MCF 10A (cell line): ENCODE results near the gene TTI1. TPM values are rescaled to one million over a fixed set of nuclear protein-coding genes. Genes with fewer than 3 reads are reported as not detected.
A peak's percentile ranks its signal among the peaks of the same experiment; 100 is the strongest.

ENCODE experiments used
- BruUV-seq: library from RNA; stranded (reverse); fragments of 400-500 nt; replicated peaks from 2 replicates; lab custom pipeline; 2021; lab: Mats Ljungman, UMichigan
- CTCF ChIA-PET: fragments of 300-600 bp; sonication (Branson Sonifier 250); formaldehyde crosslinking; extraction: SDS; loops from one replicate; lab custom pipeline; 2021; ENCODE audit warnings: antibody characterized with exemption, inconsistent platforms; lab: Yijun Ruan, JAX
- POLR2A ChIA-PET: fragments of 300-600, 350-650 bp; sonication (Branson Sonifier 250); formaldehyde crosslinking; extraction: SDS; loops from one replicate; lab custom pipeline; 2020; ENCODE audit warnings: antibody characterized with exemption, inconsistent platforms; lab: Yijun Ruan, JAX
- DNase-seq: peaks from one replicate; pipeline ENCODE4 v3.0.0-alpha.2; 2018; ENCODE audit not compliant: unreplicated experiment
- H3K27ac Mint-ChIP-seq: one replicate; pipeline ENCODE4 v1.8.0; 2022; ENCODE audit warnings: mild to moderate bottlenecking, low read depth, mixed read lengths; ENCODE audit not compliant: unreplicated experiment
- H3K27me3 Mint-ChIP-seq: one replicate; pipeline ENCODE4 v1.8.0; 2022; ENCODE audit warnings: mixed read lengths; ENCODE audit not compliant: insufficient read depth, unreplicated experiment
- H3K36me3 Mint-ChIP-seq: one replicate; pipeline ENCODE4 v1.8.0; 2022; ENCODE audit warnings: mild to moderate bottlenecking, moderate library complexity, mixed read lengths; ENCODE audit not compliant: insufficient read depth, unreplicated experiment
- H3K4me1 Mint-ChIP-seq: one replicate; pipeline ENCODE4 v1.8.0; 2022; ENCODE audit warnings: mixed read lengths; ENCODE audit not compliant: insufficient read depth, unreplicated experiment
- H3K4me3 Mint-ChIP-seq: one replicate; pipeline ENCODE4 v1.8.0; 2022; ENCODE audit warnings: mild to moderate bottlenecking, moderate library complexity, mixed read lengths; ENCODE audit not compliant: unreplicated experiment
- H3K9me3 Mint-ChIP-seq: one replicate; pipeline ENCODE4 v1.8.0; 2022; ENCODE audit warnings: mixed read lengths; ENCODE audit not compliant: unreplicated experiment
- CTCF ChIP-seq: fragments of 200-600 bp; IDR thresholded peaks from one replicate; pipeline ENCODE4 v1.8.0; 2022; ENCODE audit warnings: antibody characterized with exemption, mild to moderate bottlenecking; ENCODE audit not compliant: unreplicated experiment
- intact Hi-C: fragments of 100-400 bp; cut with micrococcal nuclease; formaldehyde crosslinking; loops from 2 replicates; pipeline ENCODE4 v1.14.1; 2022
- total RNA-seq: library from RNA; stranded (reverse); gene quantifications from 2 replicates; pipeline ENCODE4 v1.2.3, GENCODE V29; 2022

Gene TTI1
- total RNA-seq, 1 experiment from 2014 or later = 17.1 TPM

DNA sequence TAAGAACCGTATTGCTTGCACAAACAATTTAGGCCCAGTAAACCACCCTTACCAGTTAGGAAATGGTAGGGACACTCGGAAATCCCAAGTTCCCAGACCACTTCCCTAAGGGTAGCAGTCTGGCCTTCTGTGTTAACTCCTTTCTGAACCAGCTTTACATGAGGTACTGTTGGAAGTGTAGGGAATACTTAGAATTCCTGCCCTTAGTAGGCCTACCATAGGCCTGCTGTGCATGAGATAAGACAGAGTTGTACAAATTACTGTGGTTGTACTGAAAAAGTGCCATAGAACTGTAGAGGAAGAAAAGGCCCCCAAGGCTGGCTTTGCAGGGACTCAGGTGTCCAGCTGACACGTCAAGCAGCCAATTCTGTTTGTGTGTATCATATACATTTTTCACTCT is 11.4 kb upstream of the TTI1 start:
- intact Hi-C loops = loop anchor here (5.0 kb wide), 1 partner anchor 142 kb away; the partner anchor contains the start of gene VSTM2L
- peaks cover 21% of the 10 kb centered on the region for H3K4me1 Mint-ChIP-seq
- CTCF ChIA-PET = interaction anchor here (0.7 to 31.0 kb wide), 8 partner anchors 11 to 481 kb away, joined by 3 to 782 read pairs (median 10); partner anchors contain the start of genes RPRD1B and TTI1
- H3K4me3 Mint-ChIP-seq = no peak overlapping the region
- no peaks in the 10 kb centered on the region for H3K27me3 Mint-ChIP-seq
- BruUV-seq = no TSS peak
- POLR2A ChIA-PET = interaction anchor here (0.7 to 3.6 kb wide), 7 partner anchors 8 to 353 kb away, joined by 3 to 56 read pairs (median 7); partner anchors contain the start of genes RPRD1B and TTI1
- H3K36me3 Mint-ChIP-seq = peaks cover 60% of the 10 kb centered on the region
- no peak for TF ChIP-seq CTCF
- peak overlapping the region; percentile 88 for H3K27ac Mint-ChIP-seq
- no peaks in the 10 kb centered on the region for H3K9me3 Mint-ChIP-seq
- DNase-seq = no peak

- Mint-ChIP-seq H3K27me3 (no peaks in the 10 kb centered on the region), H3K36me3 (peaks cover 60% of the 10 kb centered on the region), H3K9me3 (no peaks in the 10 kb centered on the region), H3K4me3 (no peak overlapping the region), H3K27ac (peak overlapping the region; percentile 88), H3K4me1 (peaks cover 19% of the 10 kb centered on the region)
- peak; percentile 85 for DNase-seq
- POLR2A ChIA-PET = interaction anchor here (0.6 to 3.6 kb wide), 12 partner anchors 8 to 1013 kb away, joined by 3 to 56 read pairs (median 4); partner anchors contain the start of genes RPRD1B, SNHG17 and TTI1
- no TSS peak for BruUV-seq
- intact Hi-C loops = loop anchor here (5.0 kb wide), 1 partner anchor 141 kb away; the partner anchor contains the start of gene VSTM2L
- no peak for TF ChIP-seq CTCF
- CTCF ChIA-PET = interaction anchor here (0.6 to 31.0 kb wide), 12 partner anchors 10 to 790 kb away, joined by 3 to 782 read pairs (median 6); partner anchors contain the start of genes RPRD1B and TTI1
Observed at GRCh38 chr20:38043512-38044300, 10.4 kb upstream of the TTI1 start.

DNA sequence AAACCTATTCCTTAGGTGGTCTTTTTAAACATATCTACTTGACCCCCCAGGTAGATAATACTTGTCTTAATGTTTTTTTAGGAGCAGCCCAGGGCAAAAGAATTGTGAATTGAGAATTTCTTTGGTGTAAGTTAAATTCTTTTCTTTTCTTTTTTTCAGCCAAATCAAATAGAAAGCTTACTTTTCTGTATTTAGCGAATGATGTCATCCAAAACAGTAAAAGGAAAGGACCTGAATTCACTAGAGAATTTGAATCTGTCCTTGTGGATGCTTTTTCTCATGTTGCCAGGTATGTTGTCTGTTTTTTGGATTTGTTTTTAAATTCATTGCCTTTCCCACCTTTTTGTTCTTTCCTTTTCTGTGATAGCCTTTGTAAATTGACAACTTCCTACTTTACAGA is 7.0 kb upstream of the TTI1 start:
- intact Hi-C loops = loop anchor here (5.0 kb wide), 1 partner anchor 138 kb away; the partner anchor contains the start of gene VSTM2L
- ChIA-PET POLR2A (no interaction called here), CTCF (interaction anchor here (0.7 to 2.1 kb wide), 2 partner anchors 33 to 61 kb away, joined by 3 to 6 read pairs; no protein-coding TSS in a partner anchor)
- TF ChIP-seq CTCF = no peak
- no peak overlapping the region for H3K27ac Mint-ChIP-seq
- no TSS peak for BruUV-seq
- no peaks in the 10 kb centered on the region for H3K27me3 Mint-ChIP-seq
- no peak overlapping the region for H3K4me3 Mint-ChIP-seq
- H3K36me3 Mint-ChIP-seq = peaks cover 62% of the 10 kb centered on the region
- peaks cover 26% of the 10 kb centered on the region for H3K4me1 Mint-ChIP-seq
- no peak for DNase-seq
- H3K9me3 Mint-ChIP-seq = no peaks in the 10 kb centered on the region

DNA sequence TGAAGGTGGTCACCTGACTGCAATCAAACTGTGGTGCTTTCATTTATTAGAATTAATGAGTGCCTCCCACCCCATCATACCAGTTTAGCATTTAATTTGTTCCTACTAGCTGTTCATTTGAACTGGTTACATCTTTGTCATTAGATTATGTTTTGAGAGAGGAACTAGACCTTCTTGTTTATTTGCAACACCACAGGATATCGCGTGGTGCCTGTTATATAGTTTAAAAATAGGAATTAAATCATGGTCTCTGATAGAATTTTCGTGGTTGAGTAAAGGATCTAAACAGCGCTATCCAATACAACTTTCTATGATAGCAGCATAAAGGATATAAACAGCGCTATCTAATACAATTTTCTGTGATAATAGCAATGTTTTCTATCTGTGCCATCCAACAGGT is 3.1 kb upstream of the TTI1 start:
- Mint-ChIP-seq H3K27ac (no peak overlapping the region), H3K4me3 (no peak overlapping the region), H3K4me1 (peaks cover 22% of the 10 kb centered on the region), H3K9me3 (no peaks in the 10 kb centered on the region), H3K27me3 (no peaks in the 10 kb centered on the region), H3K36me3 (peaks cover 43% of the 10 kb centered on the region)
- intact Hi-C loops = no loop called here
- no peak for DNase-seq
- BruUV-seq = no TSS peak
- no peak for TF ChIP-seq CTCF
- ChIA-PET POLR2A (interaction anchor here (1.4 to 1.5 kb wide), 2 partner anchors 42 kb away, joined by 3 to 8 read pairs; no protein-coding TSS in a partner anchor), CTCF (interaction anchor here (0.6 to 6.1 kb wide), 4 partner anchors 21 to 504 kb away, joined by 3 to 35 read pairs (median 10); no protein-coding TSS in a partner anchor)
